DMS79 (cell line): ENCODE data around the gene FBXO36.
"Not testable (repeated sequence)": the region's sequence is repeated elsewhere in the genome, so short reads cannot be mapped to it uniquely, and the experiment has no call there.

Source experiments
- DNase-seq: peaks from one replicate; lab custom pipeline; 2025; lab: John Stamatoyannopoulos, UW

Gene FBXO36

DNA sequence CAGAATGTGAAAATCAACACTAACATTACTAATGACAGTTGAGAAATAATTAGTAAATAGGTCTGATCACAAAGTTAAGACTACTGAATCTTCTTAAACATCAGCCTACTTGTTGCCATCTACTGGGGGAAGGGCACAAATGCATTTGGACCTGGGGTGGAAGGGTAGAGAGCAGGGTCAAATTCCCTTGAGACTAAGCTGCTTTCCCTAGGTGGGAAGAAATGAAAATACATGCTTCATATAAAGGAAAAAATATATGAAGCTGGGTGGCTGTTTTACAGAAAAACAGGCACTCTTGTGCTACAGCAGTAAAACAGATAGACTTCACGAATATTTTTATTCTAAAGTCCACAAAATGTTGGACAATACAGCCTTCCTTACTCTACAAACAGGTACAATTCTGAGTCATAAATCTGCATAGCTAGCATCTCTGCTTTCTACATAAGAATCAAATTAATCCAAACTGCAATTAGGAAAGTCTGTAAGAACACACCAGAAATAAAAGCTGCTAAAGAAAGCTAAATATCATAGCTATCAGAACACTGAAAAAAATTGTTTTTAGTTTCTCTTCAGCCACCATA is 11.4 kb upstream of the FBXO36 start:
- DNase-seq, result no peak

DNA sequence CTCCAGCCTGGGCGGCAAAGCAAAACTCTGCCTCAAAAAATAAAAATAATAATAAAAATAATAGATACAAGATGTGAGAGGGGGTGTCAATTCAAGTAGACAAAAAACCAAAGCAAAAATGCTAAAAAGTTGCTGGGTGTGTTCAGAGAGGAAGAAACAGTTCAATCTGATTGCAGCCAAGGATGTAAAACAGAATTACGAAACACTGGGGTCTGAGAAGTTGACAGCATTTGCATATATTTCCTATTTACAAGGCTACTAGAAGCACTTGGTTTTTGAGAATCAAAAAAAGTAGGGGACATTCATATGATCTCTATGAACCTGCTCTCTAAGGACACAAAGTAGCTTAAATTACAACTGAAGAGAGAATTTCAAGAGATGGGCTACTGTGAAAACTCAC is 8.1 kb upstream of the FBXO36 start:
- no peak for DNase-seq

DNA sequence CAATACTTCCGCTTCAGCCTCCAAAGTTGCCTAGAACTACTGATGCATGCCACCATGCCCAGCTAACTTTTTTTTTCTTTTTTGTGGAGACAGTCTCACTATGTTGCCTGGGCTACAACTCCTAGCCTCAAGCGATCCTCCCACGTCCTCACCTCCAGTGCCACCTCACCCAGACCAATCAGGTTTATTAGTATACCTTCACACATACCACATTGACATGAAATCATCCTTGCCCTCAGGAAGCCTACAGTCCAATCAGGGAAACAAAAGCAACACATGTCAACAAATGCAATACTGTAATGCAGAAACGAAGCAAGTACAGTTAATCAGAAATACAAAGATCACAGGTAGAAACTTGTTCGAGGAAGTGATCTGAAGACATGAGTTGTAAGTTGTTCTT is 4.5 kb upstream of the FBXO36 start:
- DNase-seq, result no peak

DNA sequence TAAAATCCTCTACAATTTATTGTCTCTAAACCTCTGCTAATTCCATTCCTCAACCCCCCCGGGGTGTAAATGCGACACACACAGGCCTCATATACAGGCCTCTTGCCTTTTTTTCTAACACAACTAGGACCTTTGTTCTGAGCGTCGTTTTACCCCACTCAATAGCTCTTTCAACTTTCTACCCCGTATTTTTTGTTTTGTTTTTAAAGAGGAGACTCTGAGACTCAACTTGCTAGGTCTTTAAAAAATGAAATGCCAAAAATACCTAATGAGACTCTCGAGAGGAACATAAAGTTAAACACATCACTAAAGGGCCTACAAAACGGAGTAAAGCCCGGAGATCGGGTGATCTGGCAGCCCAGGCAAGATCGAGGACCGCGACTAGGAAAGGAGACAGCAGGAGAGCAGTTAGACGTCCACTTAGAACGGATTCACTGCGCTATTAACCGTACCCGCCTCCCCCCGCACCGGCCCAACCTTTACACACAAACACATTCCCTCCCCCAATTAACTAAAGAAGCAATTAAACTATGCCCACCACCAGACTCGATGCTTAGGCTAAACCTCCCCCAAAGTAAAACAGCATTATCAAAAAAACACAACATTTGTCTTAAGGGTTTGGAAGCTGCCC is 2.2 kb upstream of the FBXO36 start:
- DNase-seq, result no peak

DNA sequence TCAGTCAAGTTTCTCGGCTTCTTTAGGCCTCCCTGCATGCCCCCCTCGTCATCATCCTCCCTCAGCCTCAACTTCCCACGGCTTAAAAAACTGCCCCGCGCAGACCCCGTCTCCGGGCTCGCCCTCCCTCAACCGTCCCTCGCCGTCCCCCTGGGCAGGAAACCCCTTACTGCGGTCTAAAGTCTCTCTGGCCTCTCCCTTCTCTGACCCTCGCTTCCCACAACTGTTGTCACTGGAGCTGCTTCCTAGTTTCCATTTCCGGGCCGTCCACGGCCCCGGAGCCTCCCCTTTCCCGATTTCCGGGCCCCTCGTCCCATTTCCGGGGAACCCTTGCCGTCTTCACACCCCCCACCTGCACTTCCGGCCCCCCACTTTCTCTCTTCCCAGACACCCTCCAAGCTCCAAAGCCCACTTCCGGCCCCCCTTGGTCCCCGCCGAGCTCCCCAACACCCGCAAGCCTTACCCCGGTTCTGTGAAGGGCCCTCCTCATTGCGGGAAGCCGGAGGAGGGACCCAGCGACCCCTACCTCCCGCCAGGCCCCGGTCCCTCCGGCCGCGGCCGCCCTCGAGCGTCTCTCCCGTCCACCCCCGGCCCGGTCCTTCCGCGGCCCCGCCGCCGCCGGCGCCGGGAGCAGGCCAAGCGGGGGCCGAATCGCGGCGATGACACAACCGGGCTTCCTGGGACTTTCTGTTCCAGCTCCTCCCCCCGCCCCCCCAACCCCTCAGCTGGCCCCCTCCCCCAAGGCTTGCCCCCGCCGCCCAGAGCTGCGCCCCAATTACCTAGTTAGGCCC is 1.0 kb upstream of the FBXO36 start:
- DNase-seq, result peak; percentile 27

DNA sequence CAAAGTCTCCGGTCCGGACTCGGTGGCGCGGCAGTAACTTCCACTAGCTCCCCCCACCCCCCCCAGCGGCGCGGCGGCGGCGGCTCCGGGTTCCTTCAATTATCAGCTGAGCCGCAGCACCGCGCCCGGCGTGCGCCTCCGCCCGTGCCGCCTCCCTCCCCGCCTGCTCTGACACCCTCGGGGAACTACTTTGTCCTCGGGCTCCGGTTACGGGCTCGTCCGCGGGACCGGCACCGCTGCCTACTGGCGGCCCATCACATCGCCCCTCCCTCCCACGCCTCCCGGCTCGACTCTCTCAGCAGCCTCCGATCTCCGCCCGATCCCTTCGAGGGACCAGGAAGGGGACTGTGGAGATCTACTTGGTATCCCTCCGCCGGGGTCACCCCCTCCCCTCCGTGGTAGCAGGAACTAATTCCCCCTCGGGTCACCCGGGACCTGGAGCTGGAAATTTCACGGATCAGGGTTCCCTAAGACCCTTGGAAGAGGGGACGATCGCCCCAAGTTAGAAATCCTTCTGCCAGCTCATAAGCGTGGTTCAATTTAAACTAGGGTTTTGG is 333 bp upstream of the FBXO36 start, which contains the start of gene TRIP12:
TRIP12 (minus strand) TSS at position 118 of the 557 bp plus-strand sequence. CDS start 41,930 bp downstream, outside the sequence.
- peak; percentile 86 for DNase-seq

DNA sequence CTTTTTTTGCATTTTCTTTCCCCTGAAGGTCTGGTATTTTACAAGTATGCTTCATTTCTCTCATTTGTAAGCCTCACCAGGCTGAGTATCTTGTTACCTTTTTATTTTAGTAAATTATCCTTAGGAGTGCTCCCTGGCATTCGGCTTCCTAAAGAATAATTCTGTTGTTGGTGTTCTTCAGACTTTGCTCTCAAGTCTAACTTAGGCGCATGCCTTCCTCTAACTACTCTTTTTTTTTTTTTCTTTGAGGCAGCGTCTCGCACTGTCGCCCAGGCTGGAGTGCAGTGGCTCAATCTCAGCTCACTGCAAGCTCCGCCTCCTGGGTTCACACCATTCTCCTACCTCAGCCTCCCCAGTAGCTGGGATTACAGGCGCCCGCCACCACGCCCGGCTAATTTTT is 2.2 kb downstream of the FBXO36 start:
- DNase-seq, result not testable (repeated sequence)

DNA sequence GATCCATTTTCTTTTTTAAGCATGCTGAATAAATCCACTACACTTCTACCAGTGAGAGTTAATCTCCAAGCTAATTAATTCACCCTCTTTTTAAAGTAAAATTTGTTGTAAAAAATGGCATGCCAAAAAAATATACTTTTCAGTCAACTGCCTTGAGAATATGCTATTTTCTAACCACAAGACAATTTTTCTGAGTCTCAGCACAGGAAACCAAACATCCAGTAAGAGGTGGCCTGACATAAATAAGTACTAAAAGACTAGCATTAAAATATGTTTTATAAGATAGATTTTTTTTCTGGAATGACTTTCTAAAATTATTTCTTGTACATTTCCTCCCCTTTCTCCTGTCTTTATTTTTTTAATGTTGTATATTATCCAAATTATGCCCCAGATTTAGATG is 2.9 kb downstream of the FBXO36 start:
- DNase-seq, result no peak

DNA sequence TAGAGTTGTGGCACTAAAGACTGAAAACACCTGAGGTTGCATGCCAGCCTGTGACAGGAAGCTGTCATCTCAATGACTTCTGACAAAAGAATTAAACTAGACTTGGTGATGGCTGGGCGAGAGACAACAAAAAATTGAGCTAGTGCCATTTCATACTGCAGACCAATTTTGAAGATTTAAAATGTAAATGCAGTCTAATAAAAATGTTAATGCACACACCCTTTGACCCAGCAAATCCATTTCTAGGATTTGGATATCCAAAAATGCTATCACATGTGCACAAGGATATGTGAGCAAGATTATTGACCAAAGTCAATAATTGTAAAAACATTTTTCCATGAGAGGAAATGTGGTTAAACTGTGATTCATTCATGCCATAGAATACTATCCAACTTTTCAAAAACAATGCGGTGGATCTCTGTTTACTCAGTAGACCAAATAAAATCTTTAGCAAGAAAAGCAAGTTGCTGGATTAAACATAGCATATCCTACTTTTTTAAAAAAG is 5.6 kb downstream of the FBXO36 start:
- no peak for DNase-seq

DNA sequence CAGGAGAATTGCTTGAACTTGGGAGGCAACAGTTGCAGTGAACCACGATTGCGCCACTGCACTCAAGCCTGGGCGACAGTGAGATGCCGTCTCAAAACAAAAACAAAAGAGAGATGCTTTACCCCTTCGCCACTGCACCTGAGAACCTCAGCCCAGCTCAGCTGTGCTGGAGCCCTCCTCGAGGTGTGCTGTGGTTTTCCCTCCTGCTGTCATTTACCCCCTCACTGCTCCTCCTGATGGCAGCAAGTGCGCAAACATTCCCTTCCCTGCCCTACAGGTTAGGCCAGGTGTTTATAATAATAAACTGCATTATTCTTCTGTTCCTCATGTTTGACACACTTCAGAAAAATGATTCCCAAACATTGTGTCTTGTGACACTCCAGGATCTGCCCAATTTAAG is 8.4 kb downstream of the FBXO36 start:
- DNase-seq, result peak; percentile 58

DNA sequence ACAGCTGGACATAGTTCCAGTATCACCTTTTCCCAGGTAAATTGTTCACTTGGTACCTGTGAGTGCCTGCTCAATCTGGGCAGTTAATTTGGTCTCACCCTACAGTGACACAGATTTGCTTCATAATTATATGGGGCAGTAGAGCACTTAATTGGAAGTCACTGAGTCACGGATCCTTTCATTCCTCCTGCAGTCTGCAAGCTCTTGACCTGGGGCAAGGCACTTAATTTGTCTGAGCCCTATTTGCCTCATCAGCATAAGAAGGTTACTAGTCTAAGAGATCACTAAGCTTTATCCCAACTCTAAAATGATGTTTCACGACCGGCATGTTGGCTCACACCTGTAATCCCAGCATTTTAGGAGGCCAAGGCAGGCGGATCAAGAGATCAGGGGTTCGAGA is 8.9 kb downstream of the FBXO36 start:
- DNase-seq, result peak; percentile 11

DNA sequence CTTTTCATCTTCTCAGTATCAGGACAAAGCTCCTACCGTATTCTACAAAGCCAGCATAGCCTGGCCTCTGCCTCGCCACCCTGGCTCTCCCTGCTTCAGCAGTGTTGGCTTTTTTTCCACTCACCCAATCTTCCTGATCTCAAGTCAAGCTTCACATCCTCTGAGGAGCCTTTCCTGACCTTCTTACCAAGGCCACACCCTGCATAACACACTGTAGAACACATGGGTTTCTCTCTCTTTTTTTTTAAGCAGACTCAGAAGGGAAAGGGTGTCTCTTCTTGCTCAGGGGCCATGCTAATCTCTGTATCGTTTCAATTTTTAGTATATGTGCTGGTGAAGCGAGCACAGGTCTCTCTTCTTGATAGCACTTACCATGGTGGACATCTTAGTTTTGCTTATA is 15.2 kb downstream of the FBXO36 start:
- no peak for DNase-seq

DNA sequence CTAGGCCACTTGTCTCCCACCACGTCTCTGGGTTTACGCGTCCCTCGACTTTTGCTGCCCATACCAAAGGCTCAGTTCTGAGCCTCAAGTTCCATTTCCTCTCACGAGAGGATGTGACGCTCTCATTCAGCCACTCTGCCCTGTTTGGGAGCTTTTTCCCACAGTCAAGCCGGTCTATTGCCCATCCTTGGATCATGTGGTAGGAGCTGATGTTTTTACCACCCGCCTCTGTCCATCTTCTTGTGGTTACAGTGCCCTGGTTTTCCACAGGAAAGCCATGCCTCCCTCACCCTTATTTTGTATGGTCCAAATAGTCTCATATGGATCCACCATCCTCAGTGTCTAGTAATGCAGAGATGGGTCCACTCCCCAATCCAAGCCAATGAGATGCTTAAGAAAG is 20.4 kb downstream of the FBXO36 start:
- DNase-seq, result no peak

DNA sequence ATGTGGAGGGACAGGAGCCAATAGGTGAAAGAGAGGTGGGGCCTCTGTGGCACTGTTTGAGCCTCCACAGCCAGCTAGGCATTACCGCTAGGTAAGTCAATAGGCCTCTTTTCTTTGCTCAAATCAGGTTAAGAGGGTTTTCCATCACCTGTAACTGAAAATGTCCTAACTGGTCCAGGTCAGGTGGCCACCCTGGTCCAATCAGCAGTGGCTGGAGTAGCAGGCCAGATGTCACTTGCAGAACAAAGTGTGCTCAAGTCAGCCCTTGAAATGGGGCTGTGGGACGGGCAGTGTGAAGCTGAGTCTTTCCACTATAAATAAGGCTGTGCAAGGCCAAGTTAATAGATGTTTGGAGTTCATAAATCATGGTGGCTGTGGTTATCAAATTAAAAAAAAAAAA is 20.9 kb downstream of the FBXO36 start:
- peak; percentile 32 for DNase-seq

DNA sequence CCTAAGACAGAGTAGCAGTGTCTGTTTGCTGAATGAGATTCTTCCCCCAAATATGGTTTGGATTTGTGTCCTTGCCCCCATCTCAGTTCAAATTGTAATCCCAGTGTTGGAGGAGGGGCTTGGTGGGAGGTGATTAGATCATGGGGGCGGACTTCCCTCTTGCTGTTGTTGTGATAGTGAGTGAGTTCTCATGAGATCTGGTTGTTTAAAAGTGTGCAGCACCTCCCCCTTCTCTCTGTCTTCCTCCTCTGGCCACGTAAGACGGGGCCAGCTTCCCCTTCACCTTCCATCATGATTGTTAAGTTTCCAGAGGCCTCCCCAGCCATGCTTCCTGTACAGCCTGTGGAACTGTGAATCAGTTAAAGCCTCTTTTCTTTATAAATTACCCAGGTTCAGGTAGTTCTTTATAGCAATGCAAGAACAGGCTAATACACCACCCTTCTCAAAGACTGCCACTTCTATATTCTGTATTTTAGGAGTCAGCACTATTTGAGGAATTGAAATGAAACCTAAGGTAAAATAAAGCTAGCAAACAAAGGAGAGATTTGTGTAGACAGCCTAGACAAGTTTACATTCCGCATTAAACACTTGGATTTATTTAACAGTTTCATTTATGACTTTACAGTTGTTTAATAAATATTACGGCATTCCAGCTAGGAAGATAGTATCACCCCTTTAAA is 21.6 kb downstream of the FBXO36 start:
- no peak for DNase-seq

DNA sequence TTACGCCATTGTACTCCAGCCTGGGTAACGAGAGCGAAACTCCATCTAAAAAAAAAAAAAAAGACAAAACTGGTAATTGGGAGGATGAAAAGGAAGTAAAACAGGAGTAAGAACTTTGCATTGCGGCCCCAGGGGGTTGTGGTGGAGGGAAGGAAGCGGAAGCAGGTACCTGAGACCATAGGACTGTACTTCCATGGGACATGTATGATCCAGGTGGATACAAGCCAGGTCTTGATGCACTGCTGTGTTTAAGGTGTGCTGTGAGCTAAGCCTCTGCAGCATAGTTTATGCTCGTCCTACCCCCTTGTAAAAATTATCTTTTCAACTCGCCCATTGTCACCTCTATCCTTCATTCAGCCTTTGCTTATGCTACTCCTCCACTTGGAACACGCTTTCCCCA is 23.7 kb downstream of the FBXO36 start:
- DNase-seq, result no peak

DNA sequence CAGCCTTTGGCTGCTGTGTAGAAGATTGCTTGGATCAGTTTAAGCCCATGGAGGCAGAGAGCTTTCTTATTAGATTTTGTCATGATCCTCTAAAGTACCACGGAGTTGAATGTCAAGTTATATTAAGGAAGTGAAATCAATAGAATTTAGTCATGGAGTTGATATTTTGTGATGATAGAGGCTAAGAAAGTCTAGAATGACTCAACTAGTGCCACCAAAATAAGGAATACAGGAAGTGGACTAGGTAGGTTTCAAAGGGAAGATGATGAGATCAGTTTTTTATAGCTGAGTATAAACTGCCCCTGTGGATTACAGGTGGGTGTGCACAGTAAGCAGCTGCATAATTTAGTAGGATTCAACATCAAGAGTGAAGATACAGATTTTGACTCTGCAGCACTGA is 25.2 kb downstream of the FBXO36 start:
- no peak for DNase-seq

DNA sequence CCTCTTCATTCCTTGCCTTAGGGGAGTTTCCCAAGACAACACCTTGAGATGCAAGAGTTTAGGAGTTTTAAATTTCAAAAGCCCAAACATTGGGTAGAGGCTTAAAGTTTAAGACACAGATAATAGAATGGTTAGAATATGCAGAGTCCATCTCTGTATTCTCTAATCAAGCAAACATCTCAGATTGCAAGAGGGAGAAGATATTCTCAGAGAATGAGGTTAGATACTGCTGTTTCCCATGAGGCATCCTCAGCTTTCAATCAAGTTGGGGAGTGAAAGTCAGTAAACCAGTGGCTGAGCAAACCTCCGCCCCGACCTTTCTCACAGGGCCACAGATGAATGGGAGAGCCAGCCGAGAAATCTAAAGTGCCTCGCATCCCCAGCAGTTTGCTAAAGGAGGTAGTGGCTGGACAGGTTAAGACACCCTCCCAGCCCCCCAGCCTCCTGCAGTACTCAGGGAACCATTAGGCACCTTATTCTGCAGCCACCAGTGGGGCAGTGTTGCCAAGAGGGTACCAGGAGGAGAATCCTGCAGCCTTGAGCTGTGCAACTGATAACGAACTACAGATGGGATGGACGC is 30.0 kb downstream of the FBXO36 start:
- DNase-seq, result no peak

DNA sequence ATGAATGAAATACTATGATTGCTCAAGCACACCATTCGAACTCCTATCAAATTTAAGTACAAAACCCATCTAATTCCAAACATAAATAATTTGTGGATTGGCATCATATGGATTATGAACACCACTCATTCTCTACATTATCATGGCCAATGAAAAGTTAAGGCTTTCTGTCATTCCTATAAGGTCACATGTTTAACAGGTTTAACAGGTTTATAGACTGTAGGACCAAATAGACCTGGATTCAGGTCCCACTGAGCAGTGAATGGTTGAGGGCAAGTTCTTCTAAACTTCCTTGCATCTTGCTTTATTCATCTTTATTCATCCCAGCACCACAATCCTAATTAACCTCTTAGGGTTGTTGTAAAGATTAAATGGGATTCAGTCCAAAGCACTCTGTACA is 33.4 kb downstream of the FBXO36 start:
- DNase-seq, result no peak

DNA sequence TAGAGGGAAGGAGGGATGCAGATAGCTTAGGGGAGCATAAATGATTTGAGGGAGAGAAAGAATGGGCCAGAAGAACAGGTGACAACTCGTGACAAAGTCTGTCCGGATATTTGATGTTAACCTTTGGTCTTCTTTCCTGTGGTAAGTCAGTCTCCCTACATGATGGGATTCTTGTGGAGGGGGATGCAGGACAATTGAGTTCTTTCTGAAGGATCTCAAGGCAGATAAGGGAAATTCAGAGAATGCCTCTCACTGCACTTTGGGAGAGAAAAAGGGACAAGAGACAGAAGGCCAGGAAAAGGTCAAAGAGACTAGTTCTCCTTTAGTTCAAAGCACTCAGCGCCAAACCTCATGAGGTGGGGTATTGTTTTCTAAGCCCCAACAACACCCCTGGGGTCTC is 34.2 kb downstream of the FBXO36 start:
- no peak for DNase-seq

DNA sequence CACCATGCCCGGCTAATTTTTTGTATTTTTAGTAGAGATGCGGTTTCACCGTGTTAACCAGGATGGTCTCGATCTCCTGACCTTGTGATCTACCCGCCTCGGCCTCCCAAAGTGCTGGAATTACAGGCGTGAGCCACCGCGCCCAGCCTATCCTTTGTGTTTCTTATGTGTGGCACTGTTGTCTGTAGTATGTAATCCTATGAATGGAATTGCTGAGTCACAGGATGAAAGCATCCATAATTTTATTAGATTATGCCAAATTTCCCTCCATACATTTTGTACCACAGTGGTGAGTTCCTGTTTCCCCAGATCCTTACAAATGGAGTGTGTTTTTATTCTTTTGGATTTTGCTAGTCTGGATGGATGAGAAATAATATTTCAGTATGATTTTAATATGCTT is 41.3 kb downstream of the FBXO36 start:
- not testable (repeated sequence) for DNase-seq

DNA sequence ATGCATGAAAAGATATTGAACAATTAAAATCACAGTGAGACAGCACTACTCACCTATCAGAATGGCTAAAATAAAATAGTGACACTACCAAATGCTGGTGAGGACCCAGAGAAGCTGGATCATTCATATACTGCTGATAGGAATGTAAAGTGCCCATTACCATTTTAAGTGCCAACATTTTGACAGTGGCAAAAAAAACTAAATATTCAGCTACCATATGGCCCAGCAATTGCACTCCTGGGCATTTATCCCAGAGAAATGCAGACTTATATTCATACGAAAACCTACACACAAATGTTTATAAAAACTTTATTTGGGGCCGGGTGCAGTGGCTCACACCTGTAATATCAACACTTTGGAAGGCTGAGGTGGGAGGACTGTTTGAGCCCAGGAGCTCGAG is 47.6 kb downstream of the FBXO36 start:
- DNase-seq, result no peak
